ENCODE data around the gene TMEM117. TPM values are rescaled to one million over a fixed set of nuclear protein-coding genes. Genes with fewer than 3 reads are reported as not detected.
"Not testable (repeated sequence)": the region's sequence is repeated elsewhere in the genome, so short reads cannot be mapped to it uniquely, and the experiment has no call there.

TMEM117 gene
- total RNA-seq, 2 experiments from 2014 or later = 1.6 to 1.7 TPM

DNA sequence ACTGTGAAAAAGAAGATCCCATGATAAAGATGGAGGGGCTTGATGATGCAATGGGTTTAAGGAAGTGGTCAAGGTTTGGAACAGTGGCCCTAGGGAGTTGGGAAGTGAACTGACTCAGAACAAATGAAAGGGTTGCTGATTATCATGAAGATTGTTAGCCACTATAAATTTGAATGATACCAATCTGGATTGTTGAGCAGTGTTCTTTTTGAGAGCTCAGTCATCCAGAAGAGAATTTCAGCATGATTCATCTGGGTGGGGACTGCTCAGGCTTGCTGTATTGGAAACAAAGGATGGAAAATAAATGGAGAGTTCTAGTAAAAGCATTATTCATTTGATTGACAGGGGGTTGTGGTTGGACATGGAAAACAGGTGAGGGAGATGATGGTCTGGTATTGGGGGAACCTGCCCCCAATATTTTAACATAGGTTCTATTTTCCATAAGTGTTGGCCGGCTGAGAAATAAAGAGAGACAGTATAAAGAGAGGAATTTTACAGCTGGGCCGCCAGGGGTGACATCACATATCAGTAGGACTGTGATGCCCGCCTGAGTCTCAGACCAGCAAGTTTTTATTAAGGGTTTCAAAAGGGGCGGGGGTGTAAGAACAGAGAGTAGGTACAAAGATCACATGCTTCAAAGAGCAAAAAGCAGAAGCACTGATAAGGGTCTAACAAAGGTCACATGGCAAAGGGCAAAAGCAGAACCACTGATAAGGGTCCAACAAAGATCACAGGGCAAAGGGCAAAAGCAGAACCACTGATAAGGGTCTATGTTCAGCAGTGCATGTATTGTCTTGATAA is 11.7 kb downstream of the TMEM117 start:
- Mint-ChIP-seq H3K4me1 (peaks cover 15% of the 10 kb centered on the region), H3K36me3 (ENCODE audit: low read depth) (peaks cover 16% of the 10 kb centered on the region)
- CTCF ChIA-PET, H3K4me3 Mint-ChIP-seq, H3K9me3 Mint-ChIP-seq, H3K27ac Mint-ChIP-seq, POLR2A ChIA-PET, H3K27me3 Mint-ChIP-seq, DNase-seq: not testable (repeated sequence)

DNA sequence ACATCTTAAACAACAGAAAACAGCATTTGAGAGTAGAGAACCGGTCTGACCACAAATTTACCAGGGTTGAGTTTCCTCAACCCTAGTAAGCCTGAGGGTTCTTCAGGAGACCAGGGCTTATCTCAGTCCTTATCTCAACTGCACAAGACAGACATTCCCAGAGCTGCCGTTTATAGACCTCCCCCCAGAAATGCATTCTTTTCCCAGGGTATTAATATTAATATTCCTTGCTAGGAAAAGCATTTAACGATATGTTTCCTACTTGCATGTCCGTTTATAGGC is 12.3 kb downstream of the TMEM117 start:
- POLR2A ChIA-PET = no interaction called here
- H3K9me3 Mint-ChIP-seq = peaks cover 10% of the 10 kb centered on the region
- H3K36me3 Mint-ChIP-seq (ENCODE audit: low read depth) = peaks cover 16% of the 10 kb centered on the region
- CTCF ChIA-PET = no interaction called here
- H3K27me3 Mint-ChIP-seq = no peaks in the 10 kb centered on the region
- H3K4me1 Mint-ChIP-seq = peaks cover 15% of the 10 kb centered on the region
- no peak for DNase-seq
- H3K27ac Mint-ChIP-seq = no peak overlapping the region
- H3K4me3 Mint-ChIP-seq = no peak overlapping the region

DNA sequence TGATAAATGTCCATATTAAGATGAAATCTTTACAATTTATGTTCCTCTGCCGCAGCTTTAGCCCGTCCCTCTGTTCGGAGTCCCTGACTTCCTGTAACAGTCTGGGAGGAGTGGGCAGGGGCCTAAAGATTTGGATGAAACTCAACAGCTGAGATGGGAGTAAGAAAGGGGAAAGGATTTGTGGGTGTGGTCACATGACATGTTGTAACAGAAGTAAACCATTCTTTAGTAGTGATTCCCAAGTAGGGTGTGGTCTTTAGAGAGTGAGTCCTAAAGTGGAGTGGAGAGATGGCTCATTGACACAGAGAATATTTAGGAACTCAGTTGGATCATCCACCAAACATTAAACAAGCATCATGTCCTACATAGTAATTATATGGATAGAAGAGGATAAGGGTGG is 12.9 kb downstream of the TMEM117 start:
- Mint-ChIP-seq H3K36me3 (ENCODE audit: low read depth) (peaks cover 16% of the 10 kb centered on the region), H3K27ac (no peak overlapping the region), H3K27me3 (no peaks in the 10 kb centered on the region), H3K9me3 (peaks cover 10% of the 10 kb centered on the region), H3K4me1 (peaks cover 15% of the 10 kb centered on the region), H3K4me3 (no peak overlapping the region)
- ChIA-PET POLR2A (no interaction called here), CTCF (no interaction called here)
- no peak for DNase-seq

DNA sequence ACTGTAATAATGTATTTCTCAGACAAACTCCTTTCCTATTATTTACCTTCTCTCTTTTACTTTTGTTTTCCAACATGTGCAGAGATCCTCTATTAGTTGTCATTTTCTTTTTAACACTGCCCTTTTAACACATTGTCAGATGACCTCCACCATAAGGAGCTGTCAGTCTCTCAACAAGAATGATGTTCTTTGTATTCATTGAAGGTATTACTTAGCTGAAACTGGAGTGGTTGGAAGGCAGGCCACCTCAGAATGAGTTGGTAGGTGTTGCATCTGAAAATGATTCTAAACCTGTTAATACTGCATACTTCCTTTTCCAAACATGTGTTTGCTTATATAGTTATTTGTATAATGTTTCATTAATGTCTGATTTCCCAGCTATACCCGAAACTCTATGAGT is 16.9 kb downstream of the TMEM117 start:
- ChIA-PET CTCF (no interaction called here), POLR2A (no interaction called here)
- no peak for DNase-seq
- Mint-ChIP-seq H3K27me3 (no peaks in the 10 kb centered on the region), H3K4me3 (no peak overlapping the region), H3K27ac (no peak overlapping the region), H3K4me1 (peaks cover 5% of the 10 kb centered on the region), H3K36me3 (ENCODE audit: low read depth) (peaks cover 7% of the 10 kb centered on the region), H3K9me3 (peaks cover 2% of the 10 kb centered on the region)

DNA sequence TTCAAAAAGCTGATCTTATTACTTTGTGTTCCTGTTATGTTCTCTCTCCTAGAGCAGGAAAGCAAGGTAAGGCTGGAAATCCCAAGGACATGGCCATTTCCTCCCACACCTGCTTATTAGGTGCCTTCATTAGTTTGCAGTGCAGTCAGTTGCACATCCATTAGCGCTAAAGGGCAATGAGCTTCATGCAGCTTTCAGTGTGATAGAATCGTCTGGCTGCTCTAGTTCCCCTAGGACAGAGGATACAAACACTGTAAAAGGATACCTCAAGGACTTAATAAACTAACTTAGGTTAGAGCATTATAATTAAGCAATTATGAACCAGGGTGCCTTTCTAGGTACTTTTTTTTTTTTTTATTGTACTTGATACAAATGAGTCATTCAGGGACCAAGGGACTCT is 21.1 kb downstream of the TMEM117 start:
- H3K36me3 Mint-ChIP-seq (ENCODE audit: low read depth) = no peaks in the 10 kb centered on the region
- no peak for DNase-seq
- ChIA-PET CTCF (no interaction called here), POLR2A (no interaction called here)
- H3K4me1 Mint-ChIP-seq = peaks cover 2% of the 10 kb centered on the region
- no peak overlapping the region for H3K27ac Mint-ChIP-seq
- H3K4me3 Mint-ChIP-seq = no peak overlapping the region
- H3K27me3 Mint-ChIP-seq = no peaks in the 10 kb centered on the region
- H3K9me3 Mint-ChIP-seq = no peaks in the 10 kb centered on the region

DNA sequence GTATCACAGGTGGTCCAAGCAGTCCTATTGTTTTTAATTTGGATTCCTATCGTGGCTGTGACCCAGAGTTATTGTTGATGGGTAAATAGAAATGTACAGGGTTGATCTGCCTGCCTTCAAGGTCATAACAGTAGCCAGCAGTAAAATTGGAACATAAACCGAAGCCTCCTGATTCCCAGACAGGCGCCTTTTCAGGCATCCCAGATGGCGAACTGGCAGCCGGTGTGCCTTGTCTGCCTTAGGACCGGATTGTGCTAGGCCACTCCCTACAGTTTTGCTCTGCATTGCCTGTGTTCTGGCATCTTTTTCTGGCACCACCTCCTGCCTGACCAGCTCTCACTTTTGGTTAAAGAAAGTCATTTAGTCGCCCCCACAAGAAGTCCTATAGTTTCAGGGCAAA is 22.2 kb downstream of the TMEM117 start:
- ChIA-PET POLR2A (no interaction called here), CTCF (no interaction called here)
- no peak overlapping the region for H3K4me3 Mint-ChIP-seq
- no peaks in the 10 kb centered on the region for H3K9me3 Mint-ChIP-seq
- no peaks in the 10 kb centered on the region for H3K36me3 Mint-ChIP-seq (ENCODE audit: low read depth)
- H3K27me3 Mint-ChIP-seq = no peaks in the 10 kb centered on the region
- H3K27ac Mint-ChIP-seq = no peak overlapping the region
- no peak for DNase-seq
- peaks cover 2% of the 10 kb centered on the region for H3K4me1 Mint-ChIP-seq

DNA sequence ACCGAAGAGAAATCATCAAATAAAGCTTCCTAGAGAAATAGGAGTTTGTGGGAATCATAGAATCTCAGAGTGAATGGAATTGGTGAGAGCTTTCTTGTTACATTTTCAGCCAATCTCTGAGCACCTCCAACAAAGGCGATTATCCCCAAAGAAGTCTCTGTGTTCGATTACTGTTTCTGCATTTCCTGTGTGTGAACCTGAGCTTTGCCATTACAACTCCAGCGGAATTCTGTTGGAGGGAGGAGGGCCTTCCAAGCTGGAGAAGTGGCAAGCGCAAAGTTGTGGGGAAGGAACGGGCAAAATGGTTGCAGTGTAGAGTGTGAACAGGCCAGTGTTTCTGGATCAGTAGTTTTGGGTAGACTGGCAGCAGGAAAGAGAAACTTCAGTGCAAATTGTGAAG is 23.1 kb downstream of the TMEM117 start:
- peaks cover 2% of the 10 kb centered on the region for H3K4me1 Mint-ChIP-seq
- no peak for DNase-seq
- H3K36me3 Mint-ChIP-seq (ENCODE audit: low read depth) = no peaks in the 10 kb centered on the region
- H3K9me3 Mint-ChIP-seq = no peaks in the 10 kb centered on the region
- ChIA-PET CTCF (no interaction called here), POLR2A (no interaction called here)
- H3K27ac Mint-ChIP-seq = no peak overlapping the region
- no peak overlapping the region for H3K4me3 Mint-ChIP-seq
- H3K27me3 Mint-ChIP-seq = no peaks in the 10 kb centered on the region

DNA sequence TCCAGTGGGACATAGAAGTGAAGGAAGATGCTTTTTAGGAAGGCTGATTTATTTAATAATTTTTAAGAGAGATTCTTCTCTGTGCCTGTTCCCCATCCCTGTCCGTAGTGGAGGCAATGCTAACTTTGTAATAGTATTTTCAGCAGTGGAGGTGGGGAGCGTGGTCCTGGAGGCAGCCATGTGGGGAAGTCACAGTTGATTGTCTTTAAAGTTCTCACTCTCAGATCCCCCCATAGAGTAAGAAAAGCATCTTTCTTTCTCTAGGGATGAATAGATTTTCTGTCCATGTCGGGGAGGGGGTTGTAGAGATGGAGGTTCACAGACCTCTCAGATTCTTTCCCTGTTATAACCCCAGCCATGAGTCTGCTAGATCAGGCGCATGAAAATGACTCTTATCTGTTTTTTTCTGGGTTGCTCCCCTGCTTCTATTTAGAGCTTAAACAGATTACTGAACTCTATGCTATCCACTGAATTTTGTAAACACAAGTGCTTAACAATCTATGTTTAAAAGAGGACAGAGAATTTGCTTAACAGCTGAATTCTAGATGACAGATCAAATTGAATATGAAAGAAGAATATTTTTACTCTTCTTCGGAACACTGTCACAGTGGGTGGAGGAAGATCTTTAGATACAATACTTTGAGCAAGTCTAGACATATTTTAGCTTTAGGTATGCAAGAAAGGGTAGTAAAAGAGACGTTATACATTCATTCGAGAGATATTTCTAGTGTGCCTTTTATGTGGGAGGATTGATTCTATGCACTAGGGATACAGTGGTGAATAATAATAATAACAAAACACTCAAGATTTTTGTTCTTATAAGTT is 25.3 kb downstream of the TMEM117 start:
- H3K27ac Mint-ChIP-seq = no peak overlapping the region
- H3K27me3 Mint-ChIP-seq = no peaks in the 10 kb centered on the region
- H3K36me3 Mint-ChIP-seq (ENCODE audit: low read depth) = no peaks in the 10 kb centered on the region
- ChIA-PET CTCF (no interaction called here), POLR2A (no interaction called here)
- no peaks in the 10 kb centered on the region for H3K9me3 Mint-ChIP-seq
- no peaks in the 10 kb centered on the region for H3K4me1 Mint-ChIP-seq
- no peak for DNase-seq
- H3K4me3 Mint-ChIP-seq = no peak overlapping the region

DNA sequence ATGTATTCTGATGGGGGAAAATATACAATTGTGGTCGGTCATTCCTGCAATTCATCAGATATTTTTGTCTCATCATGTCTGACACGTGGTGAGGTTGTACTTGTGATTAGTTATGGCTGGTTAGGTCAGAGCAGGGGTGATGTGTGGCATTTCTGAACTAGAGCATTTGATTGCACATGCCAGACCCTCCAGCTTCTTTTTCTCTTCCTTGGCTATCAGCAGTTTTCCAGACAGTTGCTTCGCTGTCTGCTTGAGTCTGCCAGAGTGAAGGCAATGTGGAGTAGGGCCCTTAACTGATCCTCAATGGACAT is 25.9 kb downstream of the TMEM117 start:
- no peak overlapping the region for H3K27ac Mint-ChIP-seq
- no peaks in the 10 kb centered on the region for H3K4me1 Mint-ChIP-seq
- no peak overlapping the region for H3K4me3 Mint-ChIP-seq
- CTCF ChIA-PET = no interaction called here
- H3K36me3 Mint-ChIP-seq (ENCODE audit: low read depth) = no peaks in the 10 kb centered on the region
- no peaks in the 10 kb centered on the region for H3K27me3 Mint-ChIP-seq
- POLR2A ChIA-PET = no interaction called here
- H3K9me3 Mint-ChIP-seq = no peaks in the 10 kb centered on the region
- DNase-seq = no peak

DNA sequence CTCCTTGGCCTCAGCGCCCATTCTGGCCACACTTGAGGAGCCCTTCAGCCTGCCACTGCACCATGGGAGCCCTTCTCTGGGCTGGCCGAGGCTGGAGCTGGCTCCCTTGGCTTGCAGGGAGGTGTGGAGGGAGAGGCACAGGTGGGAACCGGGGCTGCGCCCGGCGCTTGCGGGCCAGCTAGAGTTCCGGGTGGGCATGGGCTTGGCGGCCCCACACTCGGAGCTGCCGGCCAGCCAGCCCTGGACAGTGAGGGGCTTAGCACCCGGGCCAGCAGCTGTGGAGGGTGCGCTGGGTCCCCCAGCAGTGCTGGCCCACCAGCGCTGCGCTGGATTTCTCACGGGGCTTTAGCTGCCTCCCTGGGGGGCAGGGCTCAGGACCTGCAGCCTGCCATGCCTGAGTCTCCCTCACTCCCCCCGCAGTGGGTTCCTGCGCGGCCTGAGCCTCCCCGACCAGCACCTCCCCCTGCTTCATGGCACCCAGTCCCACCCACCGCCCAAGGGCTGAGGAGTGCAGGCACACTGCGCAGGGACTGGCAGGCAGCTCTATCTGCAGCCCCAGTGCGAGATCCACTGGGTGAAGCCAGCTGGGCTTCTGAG is 28.0 kb downstream of the TMEM117 start:
- ChIA-PET CTCF (no interaction called here), POLR2A (no interaction called here)
- no peaks in the 10 kb centered on the region for H3K4me1 Mint-ChIP-seq
- no peak for DNase-seq
- H3K4me3 Mint-ChIP-seq = no peak overlapping the region
- H3K36me3 Mint-ChIP-seq (ENCODE audit: low read depth) = no peaks in the 10 kb centered on the region
- no peak overlapping the region for H3K27ac Mint-ChIP-seq
- no peaks in the 10 kb centered on the region for H3K27me3 Mint-ChIP-seq
- no peaks in the 10 kb centered on the region for H3K9me3 Mint-ChIP-seq

DNA sequence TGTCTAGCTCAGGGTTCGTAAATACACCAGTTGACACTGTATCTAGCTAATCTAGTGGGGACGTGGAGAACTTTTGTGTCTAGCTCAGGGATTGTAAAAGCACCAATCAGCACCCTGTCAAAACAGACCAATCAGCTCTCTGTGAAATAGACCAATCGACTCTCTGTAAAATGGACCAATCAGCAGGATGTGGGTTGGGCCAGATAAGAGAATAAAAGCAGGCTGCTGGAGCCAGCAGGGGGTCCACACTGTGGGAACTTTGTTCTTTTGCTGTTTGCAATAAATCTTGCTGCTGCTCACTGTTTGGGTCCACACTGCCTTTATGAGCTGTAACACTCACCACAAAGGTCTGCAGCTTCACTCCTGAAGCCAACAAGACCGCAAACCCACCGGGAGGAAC is 28.7 kb downstream of the TMEM117 start:
- H3K4me1 Mint-ChIP-seq; H3K27me3 Mint-ChIP-seq; H3K9me3 Mint-ChIP-seq; H3K27ac Mint-ChIP-seq; POLR2A ChIA-PET; H3K4me3 Mint-ChIP-seq; CTCF ChIA-PET; DNase-seq; H3K36me3 Mint-ChIP-seq (ENCODE audit: low read depth): not testable (repeated sequence)

DNA sequence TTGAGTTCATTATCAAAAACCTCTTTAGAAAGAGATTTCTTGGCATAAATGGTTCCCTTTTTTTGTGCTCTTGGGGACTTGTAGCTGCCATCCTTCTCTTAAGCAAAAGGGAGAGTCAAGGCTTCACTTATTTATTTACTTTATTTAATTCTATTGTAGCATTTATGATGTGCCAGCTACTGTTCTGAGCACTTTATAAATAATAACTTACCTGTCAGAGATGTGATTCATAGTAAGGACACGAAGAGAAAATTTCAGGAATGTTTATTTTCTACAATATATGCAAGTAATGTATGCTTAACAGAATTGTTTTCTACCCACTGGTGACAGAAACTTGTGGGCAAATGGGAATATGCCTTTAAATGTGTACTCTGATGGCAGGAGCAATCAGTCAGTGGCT is 33.3 kb downstream of the TMEM117 start:
- CTCF ChIA-PET = no interaction called here
- Mint-ChIP-seq H3K27me3 (no peaks in the 10 kb centered on the region), H3K4me3 (no peak overlapping the region), H3K36me3 (ENCODE audit: low read depth) (no peaks in the 10 kb centered on the region), H3K4me1 (no peaks in the 10 kb centered on the region), H3K27ac (no peak overlapping the region), H3K9me3 (no peaks in the 10 kb centered on the region)
- DNase-seq = no peak
- POLR2A ChIA-PET = no interaction called here

DNA sequence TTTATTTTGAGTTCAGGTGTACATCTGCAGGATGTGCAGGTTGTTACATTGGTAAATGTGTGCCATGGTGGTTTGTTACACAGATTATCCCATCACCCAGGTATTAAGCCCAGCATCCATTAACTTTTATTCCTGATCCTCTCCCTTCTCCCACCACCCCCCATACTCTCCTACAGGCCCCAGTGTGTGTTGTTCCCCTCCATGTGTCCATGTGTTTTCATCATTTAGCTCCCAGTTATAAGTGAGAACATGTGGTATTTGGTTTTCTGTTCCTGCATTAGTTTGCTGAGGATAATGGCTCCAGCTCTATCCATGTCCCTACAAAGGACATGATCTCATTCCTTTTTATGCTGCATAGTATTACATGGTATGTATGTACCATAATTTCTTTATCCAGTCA is 33.9 kb downstream of the TMEM117 start:
- DNase-seq; H3K4me3 Mint-ChIP-seq; H3K4me1 Mint-ChIP-seq; H3K27me3 Mint-ChIP-seq; POLR2A ChIA-PET; H3K27ac Mint-ChIP-seq; H3K36me3 Mint-ChIP-seq (ENCODE audit: low read depth); CTCF ChIA-PET; H3K9me3 Mint-ChIP-seq: not testable (repeated sequence)

DNA sequence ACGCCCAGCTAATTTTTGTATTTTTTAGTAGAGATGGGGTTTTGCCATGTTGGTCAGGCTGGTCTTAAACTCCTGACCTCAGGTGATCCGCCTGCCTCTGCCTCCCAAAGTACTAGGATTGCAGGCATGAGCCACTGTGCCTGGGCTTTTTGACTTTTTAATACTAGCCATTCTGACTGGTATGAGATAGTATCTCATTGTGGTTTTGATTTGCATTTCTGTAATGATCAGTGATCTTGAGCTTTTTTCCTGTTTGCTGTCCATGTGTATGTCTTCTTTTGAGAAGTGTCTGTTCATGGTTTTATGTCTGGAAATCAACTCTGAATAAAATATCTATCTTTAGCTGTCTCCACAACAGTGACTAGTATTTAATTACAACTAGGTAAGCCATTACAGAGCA is 35.4 kb downstream of the TMEM117 start:
- H3K4me3 Mint-ChIP-seq; H3K27me3 Mint-ChIP-seq; H3K27ac Mint-ChIP-seq; H3K9me3 Mint-ChIP-seq; POLR2A ChIA-PET; DNase-seq; H3K4me1 Mint-ChIP-seq; H3K36me3 Mint-ChIP-seq (ENCODE audit: low read depth): not testable (repeated sequence)
- CTCF ChIA-PET = interaction anchor here (1.1 to 2.8 kb wide), 2 partner anchors 9 to 11 kb away, joined by 3 to 10 read pairs; no protein-coding TSS in a partner anchor
